Glomerular endothelial cell (primary cell): ENCODE data around the gene ANKRD61. TPM values are rescaled to one million over a fixed set of nuclear protein-coding genes. Genes with fewer than 3 reads are reported as not detected.
"Not testable (repeated sequence)": the region's sequence is repeated elsewhere in the genome, so short reads cannot be mapped to it uniquely, and the experiment has no call there.

Experiments used
- DNase-seq: peaks from one replicate; pipeline ENCODE4 v3.0.0-alpha.2; 2011; ENCODE audit warnings: low read depth, low spot score; ENCODE audit errors: extremely low read depth
- total RNA-seq: library from RNA; depleted of rRNA; stranded (reverse); fragments of >200 nt; gene quantifications from 2 replicates; pipeline ENCODE4 v1.2.3, GENCODE V29; 2015

ANKRD61 gene
- total RNA-seq, 1 donor from 2014 or later, result not detected

DNA sequence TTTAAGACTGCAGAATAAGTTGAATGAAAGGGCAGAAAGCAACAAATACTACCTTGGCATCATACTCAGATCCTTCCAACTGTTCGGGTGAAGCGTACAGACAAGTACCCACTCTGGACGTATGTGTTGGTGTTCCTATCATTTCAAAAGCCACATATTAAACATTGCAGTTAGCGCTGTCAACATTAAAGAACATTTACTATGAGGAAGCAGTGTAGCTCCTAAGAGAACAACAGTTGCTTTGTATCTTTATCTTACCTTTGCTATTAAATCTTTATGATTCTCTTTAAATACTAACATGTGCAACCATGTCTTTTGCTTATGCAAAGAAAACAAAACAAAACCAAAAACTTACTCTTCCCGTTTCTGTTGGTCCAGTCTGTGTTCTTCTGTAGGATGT lies 2.6 kb upstream of the ANKRD61 start:
- DNase-seq, result no peak

DNA sequence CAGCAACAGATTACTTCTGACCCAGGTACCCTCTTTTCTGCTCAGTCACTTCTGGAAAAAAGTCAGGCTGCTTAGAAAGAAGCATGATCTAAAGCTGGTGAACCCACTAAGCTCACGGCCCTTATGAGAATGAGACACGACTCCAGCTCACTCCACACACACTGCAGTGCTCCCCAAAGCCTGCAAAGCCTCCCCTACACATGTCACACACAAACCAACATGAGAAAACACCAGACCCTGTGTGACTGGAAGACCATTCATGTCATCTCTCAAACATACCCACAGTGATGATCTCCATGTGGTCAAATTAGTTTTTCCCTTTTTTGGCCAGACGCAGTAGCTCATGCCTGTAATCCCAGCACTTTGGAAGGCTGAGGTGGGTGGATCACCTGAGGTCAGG lies 391 bp downstream of the ANKRD61 start:
- DNase-seq, result no peak

DNA sequence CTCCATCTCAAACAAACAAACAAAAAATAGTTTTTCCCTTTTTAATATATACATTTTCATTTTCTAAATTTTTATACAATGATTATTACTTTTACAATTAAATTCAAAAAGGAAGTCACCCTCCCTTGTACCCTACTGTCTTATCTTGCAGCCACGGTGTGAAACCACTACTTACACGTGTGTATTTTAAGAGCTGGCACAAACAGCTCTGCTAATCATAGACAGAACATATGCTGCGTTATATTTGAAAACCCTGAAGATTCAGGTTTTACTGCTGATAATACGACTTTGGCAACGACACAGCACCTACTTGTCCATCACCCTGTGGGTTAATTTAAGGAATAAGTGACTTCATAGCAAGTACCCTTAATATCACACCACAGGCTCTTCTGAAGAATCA lies 991 bp downstream of the ANKRD61 start:
- DNase-seq, result no peak

DNA sequence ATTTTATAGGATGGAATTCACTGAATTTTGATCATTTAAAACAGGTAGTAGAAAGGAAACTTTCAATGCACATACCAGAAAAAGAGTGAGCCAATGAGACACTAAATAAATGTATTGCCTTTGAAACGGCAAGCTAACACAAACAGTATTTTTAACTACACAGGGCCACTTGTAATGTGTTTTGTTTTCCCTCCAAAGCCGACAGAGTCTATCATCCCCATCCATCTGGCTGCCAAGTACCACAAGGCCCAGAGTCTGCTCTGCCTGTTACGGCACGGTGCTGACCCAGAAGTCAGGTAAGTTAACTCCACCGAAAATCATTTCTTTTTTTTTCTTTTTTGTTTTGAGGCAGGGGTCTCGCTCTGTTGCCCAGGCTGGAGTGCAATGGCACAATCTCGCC lies 1.5 kb downstream of the ANKRD61 start:
- no peak for DNase-seq

DNA sequence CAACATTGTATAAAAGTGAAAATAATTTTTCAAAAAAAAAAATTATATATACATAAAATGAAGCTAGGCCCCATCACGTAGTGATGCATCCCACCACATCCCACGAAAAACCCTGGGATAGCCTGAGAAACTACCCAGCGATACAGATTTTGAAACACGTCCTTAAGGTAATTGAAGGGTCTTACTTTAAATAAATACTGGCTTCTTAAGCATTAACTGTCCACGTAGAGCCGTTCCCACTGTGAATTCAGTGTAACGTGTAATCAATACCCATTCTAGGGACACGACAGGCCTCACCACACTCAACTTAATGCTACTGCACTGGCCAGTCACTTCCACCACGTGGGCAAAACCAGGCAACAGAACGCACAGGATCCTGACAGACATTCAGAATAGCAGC lies 4.0 kb downstream of the ANKRD61 start:
- no peak for DNase-seq

DNA sequence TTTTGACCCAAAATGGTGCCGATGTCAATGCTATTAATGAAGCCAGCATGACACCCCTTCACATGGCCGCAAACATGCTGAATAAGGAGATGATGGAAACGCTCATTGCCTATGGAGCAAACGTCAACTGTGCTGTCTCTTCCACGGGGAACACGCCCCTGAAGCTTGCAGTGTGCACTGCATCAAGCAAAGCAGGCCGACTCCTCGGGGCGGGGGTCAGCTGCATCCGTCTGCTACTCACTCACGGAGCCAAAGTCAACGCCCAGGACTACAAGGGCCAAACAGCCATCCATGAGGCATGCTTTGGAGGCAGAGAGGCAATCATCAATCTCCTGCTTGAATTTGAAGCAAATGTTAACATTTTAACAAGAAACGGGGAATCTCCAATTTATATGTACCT lies 4.5 kb downstream of the ANKRD61 start:
- DNase-seq, result no peak

DNA sequence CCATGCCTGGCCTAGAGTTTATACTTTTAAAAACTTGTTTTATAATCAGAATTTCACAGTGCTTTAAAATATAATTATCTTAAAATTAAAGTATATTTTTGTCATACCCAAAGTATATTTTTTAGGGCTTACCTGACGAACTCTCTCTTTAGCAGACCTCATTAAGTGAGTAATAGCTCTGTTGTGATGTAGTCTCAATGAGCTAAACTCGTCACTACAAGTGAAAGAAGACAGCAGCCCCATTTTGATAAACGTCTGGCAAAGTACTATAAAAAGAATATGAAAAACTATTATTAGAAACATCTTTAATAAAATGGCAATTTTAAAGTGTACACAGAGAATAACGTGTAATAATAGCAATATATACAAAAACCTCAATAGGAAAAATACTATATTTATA lies 18.6 kb downstream of the ANKRD61 start:
- no peak for DNase-seq

DNA sequence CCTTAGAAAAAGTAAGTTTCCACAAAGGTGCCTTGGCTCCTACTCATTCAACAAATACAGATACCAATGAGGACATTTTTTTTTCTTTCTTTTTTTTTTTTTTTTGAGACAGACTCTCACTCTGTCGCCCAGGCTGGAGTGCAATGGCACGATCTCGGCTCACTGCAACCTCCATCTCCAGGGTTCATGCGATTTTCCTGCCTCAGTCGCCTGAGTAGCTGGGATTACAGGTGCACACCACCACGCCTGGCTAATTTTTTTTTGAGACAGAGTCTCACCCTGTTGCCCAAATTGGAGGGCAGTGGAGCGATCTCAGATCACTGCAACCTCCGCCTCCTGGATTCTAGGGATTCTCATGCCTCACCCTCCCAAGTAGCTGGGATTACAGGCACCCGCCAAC lies 20.0 kb downstream of the ANKRD61 start:
- DNase-seq, result not testable (repeated sequence)

DNA sequence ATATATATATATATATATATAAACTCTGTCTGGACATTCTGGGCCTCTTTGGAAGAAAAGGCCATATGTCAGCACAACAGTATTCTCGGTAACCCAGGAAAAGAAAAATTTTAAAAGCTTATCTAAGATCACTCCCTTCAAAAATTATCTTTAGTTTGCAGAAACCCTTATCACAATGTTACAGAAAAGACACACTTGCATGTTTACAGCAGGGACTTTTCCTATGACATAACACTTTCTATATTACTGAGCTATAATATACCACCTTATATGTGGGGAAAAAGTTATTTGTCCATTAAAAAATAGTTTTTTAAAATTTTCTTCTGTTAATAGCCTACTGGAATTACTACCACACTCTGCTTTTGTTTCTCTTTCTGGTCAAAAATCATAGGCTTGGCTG lies 25.4 kb downstream of the ANKRD61 start:
- no peak for DNase-seq

DNA sequence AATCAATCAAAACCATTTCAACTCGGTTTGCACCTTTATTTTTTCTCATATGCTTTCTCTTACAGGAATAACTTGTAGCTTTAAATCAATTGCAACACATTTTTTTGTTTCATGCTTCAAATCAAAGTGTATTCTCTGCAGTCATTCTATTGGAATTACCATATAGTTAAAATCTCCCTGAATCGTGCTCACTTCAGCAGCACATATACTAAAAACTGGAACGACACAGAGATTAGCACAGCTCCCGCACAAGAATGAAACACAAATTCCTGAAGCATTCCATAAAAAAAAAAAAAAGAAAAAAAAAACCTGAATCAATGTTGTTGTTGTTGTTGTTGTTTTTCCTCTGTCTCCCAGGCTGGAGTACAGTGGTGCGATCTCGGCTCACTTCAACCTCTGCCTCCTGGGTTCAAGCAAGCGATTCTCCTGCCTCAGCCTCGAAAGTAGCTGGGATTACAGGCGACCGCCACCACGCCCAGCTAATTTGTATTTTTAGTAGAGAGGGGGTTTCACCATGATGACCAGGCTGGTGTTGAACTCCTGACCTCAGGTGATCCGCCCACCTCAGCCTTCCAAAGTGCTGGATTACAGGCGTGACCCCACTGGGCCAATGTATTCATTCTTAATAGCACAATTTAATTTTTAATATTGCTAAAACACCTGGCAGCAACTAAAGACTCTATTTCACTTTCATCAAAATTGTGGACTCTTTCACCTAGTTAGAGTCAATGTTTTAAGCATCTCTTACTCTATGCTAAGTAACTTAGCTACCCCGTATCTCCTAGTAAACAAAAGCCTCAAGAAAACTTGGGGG lies 26.3 kb downstream of the ANKRD61 start:
- no peak for DNase-seq

DNA sequence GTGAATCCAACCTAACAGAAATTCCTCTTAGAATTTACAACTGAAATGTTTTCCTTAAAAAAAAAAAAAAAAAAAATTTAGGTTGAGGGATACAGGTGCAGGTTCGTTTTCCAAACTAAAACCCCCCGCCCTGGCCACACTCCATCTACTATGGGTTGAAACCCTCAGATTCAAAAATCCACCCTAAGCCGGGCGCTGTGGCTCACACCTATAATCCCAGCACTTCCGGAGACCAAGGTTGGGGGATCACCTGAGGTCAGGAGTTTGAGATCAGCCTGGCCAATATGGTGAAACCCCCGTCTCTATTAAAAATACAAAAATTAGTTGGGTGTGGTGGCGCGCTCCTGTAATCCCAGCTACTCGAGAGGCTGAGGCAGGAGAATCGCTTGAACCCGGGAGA lies 28.8 kb downstream of the ANKRD61 start:
- not testable (repeated sequence) for DNase-seq

DNA sequence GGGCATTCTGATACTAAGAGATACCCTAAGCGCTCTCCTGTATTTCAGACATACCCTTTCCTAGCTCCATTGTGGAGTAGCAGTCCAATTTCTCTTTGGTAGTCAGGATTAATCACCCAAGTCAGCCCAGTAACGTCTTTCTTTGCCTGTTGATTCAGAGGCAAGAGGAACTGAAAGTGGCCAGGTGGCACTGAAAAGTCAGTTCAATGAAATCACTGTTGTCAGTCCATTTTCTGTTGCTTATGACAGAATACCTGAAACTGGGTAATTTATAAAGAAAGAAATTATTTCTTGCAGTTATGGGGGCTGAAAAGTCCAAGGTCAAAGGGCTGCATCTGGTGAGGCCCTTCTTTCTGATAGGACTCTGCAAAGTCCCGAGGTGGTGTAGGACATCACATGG lies 40.2 kb downstream of the ANKRD61 start:
- no peak for DNase-seq

DNA sequence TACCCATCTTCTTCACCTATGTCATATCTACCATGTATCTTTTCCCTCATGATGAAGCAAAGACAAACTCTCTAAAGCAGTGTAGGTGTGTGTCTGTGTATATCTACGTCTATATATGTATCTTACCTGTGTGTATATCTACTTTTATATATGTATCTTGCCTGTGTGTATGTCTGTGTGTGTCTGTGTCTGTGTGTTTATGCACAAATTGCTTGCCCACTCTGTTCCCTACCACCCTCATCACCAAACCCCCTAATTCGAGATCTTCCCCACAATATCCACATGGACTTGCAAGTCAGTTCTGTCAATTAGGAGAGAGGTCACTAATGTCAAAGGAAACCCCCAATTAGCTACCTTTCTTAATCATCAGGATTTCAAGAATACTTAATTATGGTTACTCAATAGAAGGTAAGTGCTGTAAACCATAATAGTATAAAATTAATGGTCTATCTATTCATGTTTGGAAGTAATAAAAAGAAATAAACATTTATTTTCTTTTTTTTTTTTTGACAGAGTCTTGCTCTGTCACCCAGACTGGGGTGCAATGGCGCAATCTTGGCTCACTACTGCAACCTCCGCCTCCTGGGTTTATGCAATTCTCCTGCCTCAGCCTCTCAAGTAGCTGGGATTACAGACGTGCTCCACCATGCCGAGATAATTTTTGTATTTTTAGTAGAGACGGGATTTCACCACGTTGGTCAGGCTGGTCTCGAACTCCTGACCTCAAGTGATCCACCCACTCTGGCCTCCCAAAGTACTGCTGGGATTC lies 43.6 kb downstream of the ANKRD61 start:
- DNase-seq, result no peak

DNA sequence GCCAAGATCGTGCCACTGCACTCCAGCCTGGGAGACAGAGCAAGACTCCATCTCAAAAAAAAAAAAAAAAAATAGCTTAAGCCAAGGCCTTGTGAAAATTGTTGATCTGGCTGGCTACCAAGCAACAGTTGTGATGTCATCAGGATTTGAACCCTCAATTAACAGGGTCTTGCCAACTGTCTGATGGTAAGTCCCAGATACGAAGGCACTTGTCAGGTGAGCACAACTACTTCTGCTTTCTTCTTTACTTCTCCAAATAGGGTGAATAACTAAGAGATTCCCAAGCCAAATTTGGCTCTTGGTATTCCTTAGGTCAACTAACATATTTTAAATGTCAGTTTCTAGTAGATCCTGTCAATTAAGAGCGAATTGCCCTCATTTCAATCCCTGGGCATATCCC lies 47.4 kb downstream of the ANKRD61 start:
- no peak for DNase-seq

DNA sequence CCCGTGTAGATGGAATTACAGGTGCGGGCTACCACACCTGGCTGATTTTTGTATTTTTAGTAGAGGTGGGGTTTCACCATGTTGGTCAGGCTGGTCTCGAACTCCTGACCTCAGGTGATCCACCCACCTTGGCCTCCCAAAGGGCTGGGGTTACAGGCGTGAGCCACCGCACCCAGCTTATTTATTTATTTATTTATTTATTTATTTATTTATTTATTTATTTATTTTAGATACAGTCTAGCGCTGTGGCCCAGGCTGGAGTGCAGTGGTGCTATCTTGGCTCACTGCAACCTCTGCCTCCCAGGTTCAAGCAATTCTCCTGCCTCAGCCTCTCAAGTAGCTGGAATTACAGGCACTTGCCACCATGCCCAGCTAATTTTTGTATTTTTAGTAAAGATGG lies 51.9 kb downstream of the ANKRD61 start:
- not testable (repeated sequence) for DNase-seq

Other genes starting within 250 kb of the ANKRD61 start
- 38.6 and 49.8 TPM in 2 replicates for gene RNF216, start 249.7 kb upstream of the ANKRD61 start, total RNA-seq
- not detected in 2 replicates for gene OCM, start 150.6 kb upstream of the ANKRD61 start, total RNA-seq
- 68.1 and 76.3 TPM in 2 replicates for gene CCZ1, start 132.6 kb upstream of the ANKRD61 start, total RNA-seq
- gene RSPH10B, start 60.7 kb upstream of the ANKRD61 start, total RNA-seq, result 0.05 TPM in 1 of 2 replicates, not detected in the other
- 14.8 and 15.1 TPM in 2 replicates for gene PMS2, start 22.3 kb upstream of the ANKRD61 start, total RNA-seq
- gene AIMP2, start 22.1 kb upstream of the ANKRD61 start, total RNA-seq, result 69.5 and 71.4 TPM in 2 replicates
- gene EIF2AK1, start 27.8 kb downstream of the ANKRD61 start, total RNA-seq, result 129 and 167 TPM in 2 replicates
- 8.0 and 14.0 TPM in 2 replicates for gene USP42, start 73.6 kb downstream of the ANKRD61 start, total RNA-seq
- gene CYTH3, start 241.2 kb downstream of the ANKRD61 start, total RNA-seq, result 21.1 and 30.7 TPM in 2 replicates